A673 (cell line): ENCODE data around the gene PHACTR2. TPM values are rescaled to one million over a fixed set of nuclear protein-coding genes. Genes with fewer than 3 reads are reported as not detected.

Source experiments
- BruUV-seq: library from RNA; stranded (reverse); fragments of 400-500 nt; replicated peaks from 2 replicates; lab custom pipeline; 2021; lab: Mats Ljungman, UMichigan
- CTCF ChIA-PET: fragments of 300-600 bp; sonication (Branson Sonifier 250); formaldehyde crosslinking; loops from one replicate; lab custom pipeline; 2022; ENCODE audit warnings: antibody characterized with exemption; lab: Charles Lee
- POLR2A ChIA-PET: fragments of 300-600 bp; sonication (Branson Sonifier 250); formaldehyde crosslinking; loops from one replicate; lab custom pipeline; 2022; ENCODE audit warnings: antibody characterized with exemption; ENCODE audit not compliant: low non-redundant PET; lab: Charles Lee
- DNase-seq: peaks from one replicate; pipeline ENCODE4 v3.0.0-alpha.2; 2015; ENCODE audit warnings: low spot score
- H3K27ac ChIP-seq: fragments of 200-600 bp; sonication (generic); 2 replicates; pipeline ENCODE4 v1.5.1; 2016; ENCODE audit warnings: mixed run types, low read depth, mild to moderate bottlenecking, mixed read lengths, antibody characterized with exemption, low read length; ENCODE audit not compliant: poor library complexity, severe bottlenecking
- H3K27me3 ChIP-seq: fragments of 200-600 bp; sonication (generic); replicated peaks from 2 replicates; pipeline ENCODE4 v1.6.1; 2017; ENCODE audit warnings: mixed run types, low read depth, mild to moderate bottlenecking, mixed read lengths, antibody characterized with exemption, low read length; ENCODE audit not compliant: insufficient read depth, poor library complexity
- H3K36me3 ChIP-seq: fragments of 200-600 bp; sonication (generic); 2 replicates; pipeline ENCODE4 v1.6.1; 2016; ENCODE audit warnings: mixed run types, mild to moderate bottlenecking, mixed read lengths, antibody characterized with exemption, low read length; ENCODE audit not compliant: insufficient read depth, poor library complexity, severe bottlenecking
- H3K4me1 ChIP-seq: fragments of 200-600 bp; sonication (generic); 2 replicates; pipeline ENCODE4 v1.6.1; 2017; ENCODE audit warnings: mixed run types, mild to moderate bottlenecking, mixed read lengths, antibody characterized with exemption, low read length; ENCODE audit not compliant: insufficient read depth, poor library complexity, severe bottlenecking
- H3K4me3 ChIP-seq: fragments of 200-600 bp; sonication (generic); 2 replicates; pipeline ENCODE4 v1.5.1; 2016; ENCODE audit warnings: low read depth, mixed run types, mild to moderate bottlenecking, mixed read lengths, low read length; ENCODE audit not compliant: poor library complexity, severe bottlenecking
- H3K9me3 ChIP-seq: fragments of 200-600 bp; sonication (generic); 2 replicates; pipeline ENCODE4 v1.6.1; 2016; ENCODE audit warnings: mixed run types, low read depth, mild to moderate bottlenecking, mixed read lengths, antibody characterized with exemption, low read length; ENCODE audit not compliant: poor library complexity, severe bottlenecking
- CTCF ChIP-seq: fragments of 300-800, 200-600 bp; sonication (generic); conservative IDR thresholded peaks from 2 replicates; pipeline ENCODE4 v1.5.1; 2017; ENCODE audit warnings: low read depth, mild to moderate bottlenecking, antibody characterized with exemption, low read length, moderate library complexity, mixed read lengths
- EZH2 ChIP-seq: fragments of 200-600 bp; sonication (generic); IDR thresholded peaks from 2 replicates; pipeline ENCODE4 v1.6.1; 2017; ENCODE audit warnings: borderline replicate concordance, low read depth, mild to moderate bottlenecking, mixed read lengths, antibody characterized with exemption, low read length; ENCODE audit not compliant: poor library complexity, severe bottlenecking
- intact Hi-C: fragments of 100-400 bp; cut with micrococcal nuclease; formaldehyde crosslinking; loops from one replicate; pipeline ENCODE4 v1.10.0; 2022; ENCODE audit not compliant: unreplicated experiment
- total RNA-seq: library from RNA; stranded (reverse); gene quantifications from 2 replicates; pipeline ENCODE4 v1.2.3, GENCODE V29; 2021

Gene PHACTR2
- total RNA-seq, 1 experiment from 2014 or later = 2.4 TPM

- intact Hi-C loops = no loop called here
- H3K36me3 ChIP-seq = no peaks in the 10 kb centered on the region
- no TSS peak for BruUV-seq
- no peak for TF ChIP-seq EZH2
- TF ChIP-seq CTCF = no peak
- POLR2A ChIA-PET = interaction anchor here (0.7 kb wide), 1 partner anchor 269 kb away, joined by 4 read pairs; no protein-coding TSS in a partner anchor
- H3K4me1 ChIP-seq = no peaks in the 10 kb centered on the region
- no peaks in the 10 kb centered on the region for H3K9me3 ChIP-seq
- peaks cover 4% of the 10 kb centered on the region for H3K27me3 ChIP-seq
- peak; percentile 8 for DNase-seq
- CTCF ChIA-PET = no interaction called here
- no peak overlapping the region for H3K4me3 ChIP-seq
- no peak overlapping the region for H3K27ac ChIP-seq
Observed at GRCh38 chr6:143745166-143746133, 67.7 kb downstream of the PHACTR2 start.

GRCh38 chr6:143746202-143747119, 68.7 kb downstream of the PHACTR2 start:
- CTCF ChIA-PET = no interaction called here
- intact Hi-C loops = no loop called here
- H3K4me1 ChIP-seq = no peaks in the 10 kb centered on the region
- TF ChIP-seq EZH2 (no peak), CTCF (no peak)
- peaks cover 4% of the 10 kb centered on the region for H3K27me3 ChIP-seq
- H3K9me3 ChIP-seq = no peaks in the 10 kb centered on the region
- POLR2A ChIA-PET = interaction anchor here (0.7 kb wide), 1 partner anchor 268 kb away, joined by 4 read pairs; no protein-coding TSS in a partner anchor
- no TSS peak for BruUV-seq
- no peaks in the 10 kb centered on the region for H3K36me3 ChIP-seq
- no peak for DNase-seq
- no peak overlapping the region for H3K4me3 ChIP-seq
- no peak overlapping the region for H3K27ac ChIP-seq

GRCh38 chr6:143747347-143747842, 69.6 kb downstream of the PHACTR2 start:
- intact Hi-C loops = no loop called here
- no peak for DNase-seq
- no TSS peak for BruUV-seq
- no peak overlapping the region for H3K4me3 ChIP-seq
- H3K4me1 ChIP-seq = no peaks in the 10 kb centered on the region
- ChIA-PET CTCF (no interaction called here), POLR2A (no interaction called here)
- TF ChIP-seq CTCF (no peak), EZH2 (no peak)
- H3K27me3 ChIP-seq = peaks cover 4% of the 10 kb centered on the region
- H3K36me3 ChIP-seq = no peaks in the 10 kb centered on the region
- no peaks in the 10 kb centered on the region for H3K9me3 ChIP-seq
- H3K27ac ChIP-seq = no peak overlapping the region
